ENCODE results near the gene PRKN.

GRCh38 chr6:162242915-162243314 is 484.7 kb downstream of the PRKN start:
- TF ChIP-seq CTCF (IDR thresholded peaks at IDR 0.05) (no peak), ZFX (IDR thresholded peaks at IDR 0.05; ENCODE audit: borderline replicate concordance) (no peak)

Data from 22Rv1 (cell line).